H1 (cell line): ENCODE results near the gene GSE1. TPM values are rescaled to one million over a fixed set of nuclear protein-coding genes. Genes with fewer than 3 reads are reported as not detected.
A peak's percentile ranks its signal among the peaks of the same experiment; 100 is the strongest.

Source experiments
- CTCF ChIA-PET: fragments of 300-600 bp; sonication (Branson Sonifier 250); formaldehyde crosslinking; loops from one replicate; lab custom pipeline; 2021; ENCODE audit not compliant: partially characterized antibody; lab: Charles Lee
- POLR2A ChIA-PET: fragments of 300-600 bp; sonication (Branson Sonifier 250); formaldehyde crosslinking; loops from one replicate; lab custom pipeline; 2021; ENCODE audit warnings: inconsistent platforms; ENCODE audit not compliant: partially characterized antibody; lab: Charles Lee
- DNase-seq, 2 experiments: peaks; one replicate each; pipeline versions ENCODE4 v3.0.0 to v3.0.0-alpha.2; 2010 to 2022; ENCODE audit warnings: low spot score in 2 of 2, low read depth in 1 of 2, mixed read lengths in 1 of 2
- FAIRE-seq: peaks from 2 replicates; lab custom pipeline; 2011; peaks lifted over from hg19 to GRCh38; lab: Jason Lieb, UNC
- H2AFZ ChIP-seq: 2 replicates; pipeline ENCODE4 v1.8.1; 2012; ENCODE audit warnings: low read length, inconsistent platforms
- H2AK5ac ChIP-seq: 2 replicates; pipeline ENCODE4 v1.6.1; 2013; ENCODE audit warnings: low read depth, low read length
- H2BK120ac ChIP-seq: replicated peaks from 2 replicates; pipeline ENCODE3; 2013; ENCODE audit warnings: low read depth, low read length, inconsistent platforms
- H2BK12ac ChIP-seq: 2 replicates; pipeline ENCODE4 v1.6.1; 2013; ENCODE audit warnings: low read depth, low read length
- H2BK15ac ChIP-seq: 2 replicates; pipeline ENCODE4 v1.6.1; 2013; ENCODE audit warnings: low read length
- H2BK20ac ChIP-seq: 2 replicates; pipeline ENCODE4 v1.6.1; 2013; ENCODE audit warnings: low read length
- H2BK5ac ChIP-seq: 2 replicates; pipeline ENCODE4 v1.6.1; 2013; ENCODE audit warnings: low read depth, low read length
- H3K14ac ChIP-seq: 2 replicates; pipeline ENCODE4 v1.6.1; 2013; ENCODE audit warnings: inconsistent platforms; ENCODE audit not compliant: insufficient read length
- H3K18ac ChIP-seq: 2 replicates; pipeline ENCODE4 v1.6.1; 2013; ENCODE audit warnings: low read length; ENCODE audit errors: extremely low read depth
- H3K23ac ChIP-seq: 2 replicates; pipeline ENCODE4 v1.6.1; 2013; ENCODE audit warnings: inconsistent platforms; ENCODE audit not compliant: insufficient read length
- H3K23me2 ChIP-seq: 2 replicates; pipeline ENCODE4 v1.6.1; 2013; ENCODE audit warnings: low read depth, low read length
- H3K27ac ChIP-seq: 2 replicates; pipeline ENCODE4 v1.6.1; 2011; ENCODE audit warnings: low read depth, low read length, inconsistent platforms
- H3K27me3 ChIP-seq, 4 experiments: replicated peaks in 1 of 4; 1 replicate in 1 of 4; 2 replicates in 3 of 4; pipeline versions ENCODE4 v1.6.1 to v1.8.1; 2011 to 2013; ENCODE audit warnings: low read length in 3 of 4, mild to moderate bottlenecking in 3 of 4, inconsistent platforms in 2 of 4, mixed read lengths in 2 of 4, moderate library complexity in 1 of 4; ENCODE audit not compliant: control insufficient read depth in 3 of 4, insufficient read depth in 3 of 4; ENCODE audit errors: extremely low read depth in 1 of 4
- H3K36me3 ChIP-seq, 4 experiments: 2 replicates each; pipeline versions ENCODE4 v1.6.1 to v1.8.1; 2011 to 2013; ENCODE audit warnings: mild to moderate bottlenecking in 4 of 4, low read length in 3 of 4, moderate library complexity in 2 of 4, control low read depth in 1 of 4, inconsistent platforms in 1 of 4; ENCODE audit not compliant: insufficient read depth in 4 of 4, control insufficient read depth in 2 of 4
- H3K4ac ChIP-seq: replicated peaks from 2 replicates; pipeline ENCODE3; 2013; ENCODE audit warnings: low read length, low read depth, mixed read lengths, inconsistent platforms; ENCODE audit not compliant: insufficient read length
- H3K4me1 ChIP-seq, 4 experiments: replicated peaks in 1 of 4; 1 replicate in 1 of 4; 2 replicates in 3 of 4; pipeline versions ENCODE4 v1.6.1 to v1.8.1; 2011 to 2013; ENCODE audit warnings: low read length in 3 of 4, inconsistent platforms in 2 of 4, mixed read lengths in 1 of 4; ENCODE audit not compliant: insufficient read depth in 4 of 4, control insufficient read depth in 3 of 4
- H3K4me2 ChIP-seq, 2 experiments: 2 replicates each; pipeline versions ENCODE4 v1.6.1 to v1.8.1; 2011 to 2013; ENCODE audit warnings: low read depth in 2 of 2, low read length in 2 of 2, control low read depth in 1 of 2, inconsistent platforms in 1 of 2, mild to moderate bottlenecking in 1 of 2; ENCODE audit not compliant: insufficient read depth in 1 of 2
- H3K4me3 ChIP-seq, 4 experiments: fragments of 200-600, 300-600 bp in 1 of 4; sonication (generic), shearing (Covaris generic), sonication (Bioruptor Twin) in 1 of 4; 2 replicates each; pipeline versions ENCODE4 v1.5.1 to v1.8.1; 2011 to 2016; ENCODE audit warnings: low read length in 4 of 4, low read depth in 3 of 4, control low read depth in 2 of 4, inconsistent platforms in 2 of 4, mild to moderate bottlenecking in 2 of 4, mixed read lengths in 1 of 4, moderate library complexity in 1 of 4; ENCODE audit not compliant: insufficient read depth in 2 of 4; ENCODE audit errors: extremely low read depth in 1 of 4
- H3K56ac ChIP-seq: replicated peaks from 2 replicates; pipeline ENCODE3; 2013; ENCODE audit warnings: low read depth, mild to moderate bottlenecking, mixed read lengths, low read length, inconsistent platforms; ENCODE audit not compliant: insufficient read length
- H3K79me1 ChIP-seq: 2 replicates; pipeline ENCODE4 v1.6.1; 2013; ENCODE audit warnings: low read depth, low read length, control low read depth
- H3K79me2 ChIP-seq, 2 experiments: 2 replicates each; pipeline versions ENCODE4 v1.6.1 to v1.8.1; 2012 to 2013; ENCODE audit warnings: low read length in 2 of 2, mild to moderate bottlenecking in 2 of 2, inconsistent platforms in 1 of 2; ENCODE audit not compliant: insufficient read depth in 2 of 2, control insufficient read depth in 1 of 2
- H3K9ac ChIP-seq, 4 experiments: replicated peaks in 1 of 4; 1 replicate in 1 of 4; 2 replicates in 3 of 4; pipeline versions ENCODE4 v1.6.1 to v1.8.1; 2011 to 2013; ENCODE audit warnings: low read depth in 3 of 4, low read length in 3 of 4, control low read depth in 2 of 4, mild to moderate bottlenecking in 2 of 4, moderate library complexity in 2 of 4, inconsistent platforms in 1 of 4; ENCODE audit errors: extremely low read depth in 1 of 4
- H3K9me3 ChIP-seq, 2 experiments: 2 replicates each; pipeline versions ENCODE4 v1.6.1 to v1.8.1; 2012 to 2013; ENCODE audit warnings: mild to moderate bottlenecking in 2 of 2, moderate library complexity in 2 of 2, control low read depth in 1 of 2, inconsistent platforms in 1 of 2, low read depth in 1 of 2, low read length in 1 of 2, mixed read lengths in 1 of 2; ENCODE audit not compliant: insufficient read depth in 2 of 2
- H4K20me1 ChIP-seq, 2 experiments: replicated peaks in 1 of 2; 2 replicates each; pipeline versions ENCODE3 to v1.8.1; 2011 to 2013; ENCODE audit warnings: inconsistent platforms in 2 of 2, low read length in 2 of 2, mild to moderate bottlenecking in 1 of 2; ENCODE audit not compliant: insufficient read depth in 2 of 2, control insufficient read depth in 1 of 2
- H4K5ac ChIP-seq: 2 replicates; pipeline ENCODE4 v1.6.1; 2013; ENCODE audit warnings: low read length, low read depth, mixed read lengths, inconsistent platforms; ENCODE audit not compliant: insufficient read length
- H4K8ac ChIP-seq: 2 replicates; pipeline ENCODE4 v1.8.0; 2013; ENCODE audit warnings: mild to moderate bottlenecking, moderate library complexity, low read length, inconsistent platforms; ENCODE audit not compliant: insufficient read depth; ENCODE audit errors: extremely low read depth
- H4K91ac ChIP-seq: replicated peaks from 2 replicates; pipeline ENCODE3; 2013; ENCODE audit warnings: low read length, mixed read lengths, inconsistent platforms; ENCODE audit not compliant: insufficient read length
- BRCA1 ChIP-seq: IDR thresholded peaks from 2 replicates; pipeline ENCODE4 v1.6.1; 2012; ENCODE audit warnings: low read depth, low read length, improper control_type of control experiment
- TCF12 ChIP-seq: IDR thresholded peaks from 2 replicates; pipeline ENCODE4 v1.6.1; 2011; ENCODE audit warnings: low read depth, mild to moderate bottlenecking, low read length
- WGBS, 2 experiments: shearing (Covaris generic) in 1 of 2; methylation state at CpG; one replicate each; pipeline versions ENCODE4 v1.1.6 to v1.1.7; 2013 to 2015; ENCODE audit warnings: low lambda C conversion rate in 2 of 2, mixed read lengths in 2 of 2, inconsistent platforms in 1 of 2, low coverage in 1 of 2, missing lambda C conversion rate in 1 of 2; ENCODE audit not compliant: insufficient replicate concordance in 2 of 2, insufficient coverage in 1 of 2, insufficient read length in 1 of 2; ENCODE audit errors: extremely low coverage in 1 of 2, missing lambda C conversion rate in 1 of 2; 5-methylcytosine and 5-hydroxymethylcytosine counted together
- polyA plus RNA-seq, 7 experiments: library from polyadenylated mRNA; depleted of rRNA in 3 of 7; stranded (reverse) in 5 of 7; unstranded in 2 of 7; fragments of >200 nt in 5 of 7; fragments of 200-250 nt in 2 of 7; gene quantifications; 1 replicate in 5 of 7; 2 replicates in 1 of 7; 4 replicates in 1 of 7; pipeline versions ENCODE4 v1.2.1 to v1.2.3, GENCODE V29; 2011 to 2013; ENCODE audit warnings: missing spikeins in 2 of 7, mixed read lengths in 2 of 7
- total RNA-seq: library from RNA; stranded (reverse); fragmentation: NEBNext Ultra II Directional; extraction: Animal tissue kit (Norgen Biotek cat#: 25700); gene quantifications from 2 replicates; pipeline ENCODE4 v1.2.1, GENCODE V29; 2021

The GSE1 gene
- total and polyA plus RNA-seq, 2 of the 8 experiments (the other 6 are each of a cell fraction or from before 2014, with no cell fraction given), result 26.0 to 65.6 TPM

GRCh38 chr16:85579923-85580580 lies 33.1 kb upstream of the GSE1 start:
- ChIA-PET POLR2A (interaction anchor here (1.2 to 2.8 kb wide), 5 partner anchors 8 to 35 kb away, joined by 3 to 12 read pairs (median 6); partner anchors contain the start of gene GSE1), CTCF (interaction anchor here (0.8 to 15.6 kb wide), 10 partner anchors 9 to 159 kb away, joined by 3 to 173 read pairs (median 8); no protein-coding TSS in a partner anchor)
- Histone ChIP-seq H2BK12ac (peak overlapping the region; percentile 98), H4K20me1 (peaks cover 1 to 6% of the 10 kb centered on the region in 2 experiments), H4K91ac (peak overlapping the region; percentile 48), H3K36me3 (no peaks in the 10 kb centered on the region), H3K4ac (no peak overlapping the region), H3K4me3 (peak overlapping the region in 3 of 4 experiments; percentile 10 to 35 (median 32); a peak in 4 of 8 replicates), H3K18ac (peak overlapping the region; percentile 49), H2BK15ac (peak overlapping the region; percentile 95; the same call in 1 of the 2 replicates), H2BK20ac (peak overlapping the region; percentile 98), H3K4me1 (peaks cover 32 to 88% (median 74%) of the 10 kb centered on the region in 4 experiments), H3K9me3 (no peaks in the 10 kb centered on the region), H3K27me3 (peaks cover 0 to 28% (median 18%) of the 10 kb centered on the region in 4 experiments; a peak in 5 of 7 replicates), H2AK5ac (peak overlapping the region; percentile 93; the same call in 1 of the 2 replicates), H3K4me2 (peak overlapping the region; percentile 54 to 74), H3K9ac (peak overlapping the region in 1 of 4 experiments; percentile 20; a peak in 2 of 7 replicates), H3K14ac (no peak overlapping the region), H2AFZ (no peak overlapping the region), H3K23ac (no peak overlapping the region), H4K5ac (peak overlapping the region; percentile 32), H3K27ac (no peak overlapping the region), H4K8ac (no peak overlapping the region), H3K79me2 (peaks cover 0 to 43% of the 10 kb centered on the region in 2 experiments; a peak in 3 of 4 replicates), H3K79me1 (peaks cover 10% of the 10 kb centered on the region), H2BK120ac (peak overlapping the region; percentile 71), H3K56ac (no peak overlapping the region), H2BK5ac (peak overlapping the region; percentile 3; the same call in 1 of the 2 replicates), H3K23me2 (no peaks in the 10 kb centered on the region)
- FAIRE-seq (peak; percentile 13), DNase-seq (no peak)
- no peak for TF ChIP-seq BRCA1
- TF ChIP-seq TCF12, result no peak
- WGBS, 2 experiments, result 70% methylated on average over 10 of the region's 11 CpGs; no CpG with 5 or more reads in 1 of the 2 experiments
